GM18909 (cell line): ENCODE data around the gene TIMM21.

Experiments used
- ATAC-seq: cut with Tn5 transposase; IDR thresholded peaks from one replicate; pipeline ENCODE4 v1.9.1; 2021; ENCODE audit warnings: mild to moderate bottlenecking; ENCODE audit not compliant: unreplicated experiment, poor library complexity

TIMM21 gene

DNA sequence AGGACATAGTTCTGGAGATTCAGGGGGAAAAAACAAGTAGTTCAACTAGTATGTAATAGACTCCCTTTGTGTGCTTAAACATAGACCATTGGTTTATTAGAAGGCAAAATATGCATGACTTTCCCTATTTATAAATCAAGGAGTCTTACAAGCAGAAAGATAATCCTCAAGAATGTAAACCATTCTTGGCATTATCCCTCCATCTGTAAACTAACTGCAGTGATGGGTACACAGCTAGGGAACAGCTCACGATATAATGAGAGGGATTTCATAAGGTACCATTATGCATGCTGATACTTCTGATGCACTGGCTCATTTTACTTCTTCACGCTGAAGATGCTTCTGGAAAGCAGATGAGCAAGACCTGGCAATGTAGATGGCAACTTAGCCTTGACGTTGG, 1.6 kb upstream of the TIMM21 start:
- no peak for ATAC-seq

DNA sequence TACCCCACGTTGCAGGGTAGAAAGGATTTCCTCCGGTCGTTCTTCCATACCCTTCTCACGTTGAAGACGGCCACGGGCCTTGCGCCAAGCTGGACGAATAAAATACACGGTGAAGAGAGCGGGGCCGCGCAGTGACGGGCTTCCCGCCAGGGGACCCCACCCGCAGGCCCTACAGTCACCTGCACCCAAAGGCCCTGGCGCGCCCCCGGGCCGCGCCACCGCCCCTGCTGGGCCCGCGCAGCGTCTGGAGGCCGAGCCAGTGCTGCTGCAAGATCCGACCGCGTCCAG, 888 bp upstream of the TIMM21 start:
- ATAC-seq, result no peak

DNA sequence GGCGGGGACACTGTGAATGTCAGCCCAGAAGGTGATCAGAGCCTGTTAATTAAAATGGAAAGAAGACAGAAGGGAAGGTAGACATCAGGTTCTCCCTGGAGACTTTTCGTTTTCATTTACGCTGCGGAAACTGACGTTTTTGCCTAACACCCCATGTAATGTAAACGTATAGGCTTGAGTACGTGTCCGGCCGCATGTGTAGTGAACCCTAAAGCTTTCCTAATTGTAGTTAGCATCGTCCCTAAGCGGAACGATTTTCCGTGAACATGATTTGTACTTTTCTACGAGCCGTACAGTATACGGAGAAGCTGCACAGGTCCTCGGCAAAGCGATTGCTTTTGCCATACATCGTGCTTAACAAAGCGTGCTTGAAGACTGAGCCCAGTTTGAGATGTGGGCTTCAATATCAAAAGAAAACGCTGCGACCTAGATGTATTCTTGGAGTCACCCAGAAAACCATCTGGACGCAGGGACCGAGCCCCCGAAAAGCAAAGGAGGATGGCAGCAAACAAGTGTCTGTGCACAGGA, 284 bp downstream of the TIMM21 start:
- peak; percentile 25 for ATAC-seq

DNA sequence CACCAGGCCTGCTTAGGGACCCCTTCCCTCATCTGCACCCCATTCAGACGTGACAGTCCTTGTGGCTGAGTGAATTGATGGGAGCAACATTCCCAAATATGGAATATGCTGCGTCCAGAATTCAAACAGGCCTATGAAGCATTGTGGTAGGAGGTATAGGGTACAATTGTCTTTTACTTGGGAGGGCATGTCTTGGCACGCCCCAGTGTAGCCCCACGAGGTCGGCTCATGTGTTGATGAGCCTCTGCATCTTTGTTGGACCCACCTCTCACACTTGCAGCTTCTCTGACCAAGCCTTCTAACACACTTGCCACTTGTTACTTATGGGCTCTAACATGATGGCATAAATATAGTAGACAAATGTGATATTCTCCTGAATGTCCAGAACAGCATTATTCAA, 1.6 kb downstream of the TIMM21 start:
- no peak for ATAC-seq

DNA sequence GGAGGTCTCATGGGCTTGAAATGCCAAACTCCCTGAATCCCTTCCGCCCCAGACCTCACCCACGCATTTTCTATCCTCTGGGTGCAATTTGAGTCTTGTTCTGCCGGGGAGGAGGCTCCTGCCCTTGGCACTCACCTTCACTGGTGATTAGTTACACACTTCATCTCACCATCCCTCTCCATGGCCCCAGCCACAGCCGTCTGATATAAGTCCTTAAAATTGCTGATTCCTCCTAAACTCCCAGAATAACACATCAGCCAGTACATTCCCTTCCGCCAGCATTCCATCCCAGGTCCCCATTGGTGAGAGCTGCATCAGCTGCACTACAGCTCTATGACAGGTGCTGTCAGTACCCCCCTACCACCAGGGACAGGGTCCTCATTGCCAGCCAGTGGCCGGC, 3.9 kb downstream of the TIMM21 start:
- ATAC-seq, result no peak

DNA sequence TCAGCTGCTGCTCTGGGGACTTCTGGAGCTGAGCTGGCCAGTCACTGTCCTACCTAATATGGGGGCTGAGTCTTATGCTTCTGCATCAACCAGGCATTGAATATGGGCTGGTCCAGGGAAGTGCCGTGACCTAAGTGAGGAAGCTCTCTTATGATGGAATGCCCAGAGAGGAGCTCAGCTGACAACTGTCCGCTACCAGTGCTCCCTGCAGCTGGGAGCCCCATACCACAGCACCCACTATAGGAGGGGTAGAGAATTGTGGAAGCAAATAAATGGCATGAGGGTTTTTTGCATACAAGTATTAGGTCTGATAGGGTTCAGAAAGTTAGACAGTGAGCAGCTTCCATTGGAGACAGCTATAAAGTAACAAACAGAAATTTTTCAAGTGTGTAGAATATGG, 4.5 kb downstream of the TIMM21 start:
- no peak for ATAC-seq

DNA sequence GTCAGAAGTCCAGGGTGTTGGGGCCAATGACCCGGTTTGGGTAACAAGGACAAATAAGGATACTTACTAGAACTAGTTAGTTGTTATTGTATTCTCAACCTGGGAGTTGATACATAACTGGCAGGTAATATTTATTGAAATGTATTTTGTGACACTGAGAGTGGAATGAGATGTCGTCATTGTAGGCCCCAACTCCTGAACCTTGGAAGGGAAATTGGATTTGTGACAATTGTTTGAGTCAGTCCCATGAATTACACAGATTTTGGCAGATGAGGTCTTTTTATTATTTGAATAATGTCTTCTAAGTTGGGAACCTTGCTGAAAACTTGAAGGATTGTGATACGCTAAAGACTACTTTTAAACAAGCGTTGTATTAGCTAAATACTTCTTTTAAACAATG, 5.1 kb downstream of the TIMM21 start:
- no peak for ATAC-seq

DNA sequence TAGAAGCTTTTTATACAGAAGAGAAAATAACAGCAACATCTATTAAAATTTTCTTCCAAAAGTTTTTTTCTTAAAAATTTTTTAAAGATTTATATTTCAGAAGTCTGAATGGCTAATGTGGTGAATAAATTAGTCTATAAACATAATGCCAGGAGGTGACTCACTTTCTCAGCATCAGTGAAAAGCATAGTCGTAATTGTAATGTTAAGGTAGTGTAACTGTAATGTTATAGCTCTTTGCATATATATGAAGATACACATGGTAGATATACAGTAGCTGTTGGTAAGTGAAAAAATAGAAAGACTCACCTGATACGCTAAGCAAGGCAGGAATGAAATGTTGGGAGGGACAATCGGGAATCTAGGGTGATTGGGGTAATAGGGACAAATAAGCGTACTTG, 5.5 kb downstream of the TIMM21 start:
- no peak for ATAC-seq

DNA sequence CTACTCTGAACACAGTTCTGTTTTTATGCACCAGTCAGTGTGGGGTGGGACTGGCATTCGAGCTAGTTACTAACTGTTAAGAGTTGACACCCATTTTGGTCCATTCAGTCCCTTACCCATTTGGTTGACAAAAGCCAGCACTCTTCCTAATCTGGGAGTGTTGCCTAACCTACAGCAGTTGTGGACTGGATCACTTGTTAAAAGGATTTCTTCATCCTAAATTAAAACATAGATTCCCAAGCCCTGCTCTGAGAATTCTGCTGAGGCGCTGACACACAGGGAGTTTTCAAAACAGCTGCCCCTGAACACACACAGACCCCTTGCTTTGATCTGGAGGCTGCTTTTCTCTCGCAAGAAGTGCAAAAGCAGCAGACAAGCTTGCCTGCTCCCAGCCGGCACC, 6.4 kb downstream of the TIMM21 start:
- no peak for ATAC-seq

DNA sequence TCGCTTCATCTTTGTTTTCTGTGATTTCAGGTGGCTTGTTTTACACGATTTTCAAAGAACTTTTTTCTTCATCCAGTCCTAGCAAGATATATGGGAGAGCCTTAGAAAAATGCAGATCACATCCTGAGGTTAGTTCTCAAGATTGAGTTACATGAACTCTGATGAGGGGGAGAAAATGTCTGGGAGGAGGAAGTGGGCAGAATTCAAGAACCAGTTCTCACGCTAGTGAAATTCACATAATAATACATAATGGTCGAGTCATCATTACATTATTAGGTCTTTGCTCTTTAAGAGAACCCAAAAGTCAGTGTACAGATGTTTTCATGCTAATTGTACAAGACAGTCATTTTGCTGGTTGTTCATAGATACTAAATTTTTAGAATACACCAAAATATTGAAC, 7.0 kb downstream of the TIMM21 start:
- ATAC-seq, result no peak

DNA sequence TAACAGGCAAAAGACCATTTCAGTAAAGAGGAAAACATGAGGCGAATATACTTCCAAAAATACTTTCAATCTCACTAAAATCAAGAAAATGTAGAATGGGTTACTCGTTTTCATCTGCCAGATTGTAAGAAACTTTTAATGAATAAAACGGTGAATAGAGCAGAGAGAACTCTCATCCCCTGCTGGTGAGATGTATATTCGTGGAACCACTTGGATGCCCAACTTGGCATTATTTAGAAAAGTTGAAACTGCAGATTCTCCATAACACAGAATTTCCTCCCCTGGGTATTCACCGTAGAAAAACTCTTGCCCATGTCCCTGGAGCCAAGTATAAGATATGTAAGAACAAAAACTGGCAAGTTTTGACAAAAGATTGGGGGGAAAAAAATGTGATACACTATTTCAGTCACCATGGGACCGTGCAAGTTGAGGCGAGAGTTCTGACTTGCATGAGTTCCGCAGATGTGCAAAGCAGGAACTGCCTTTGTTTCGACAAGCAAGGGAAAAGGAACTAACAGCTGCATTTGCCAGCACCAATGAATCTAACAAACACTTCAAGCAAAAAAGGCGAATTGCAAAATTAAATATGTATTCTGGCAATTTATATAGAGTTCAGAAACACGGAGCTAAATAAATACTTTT, 14.8 kb downstream of the TIMM21 start:
- ATAC-seq, result no peak

DNA sequence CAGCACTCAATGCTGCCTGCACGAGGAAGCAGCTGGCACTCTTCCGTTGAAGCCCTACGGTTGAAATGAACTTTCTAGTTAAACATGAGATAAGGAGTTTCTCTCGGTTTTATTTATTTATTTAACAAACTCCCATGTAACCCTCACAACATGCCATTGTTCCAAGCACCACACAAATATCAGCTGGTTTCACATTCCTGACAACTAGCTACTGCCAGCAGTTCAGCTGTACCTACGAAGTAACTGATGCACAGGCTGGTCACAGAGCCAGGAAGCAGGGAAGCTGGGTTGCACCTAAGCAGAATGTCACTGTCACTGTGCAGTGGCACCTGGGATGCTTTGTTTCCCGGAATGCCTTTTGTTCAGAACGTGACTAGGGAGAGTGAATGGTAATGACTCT, 18.1 kb downstream of the TIMM21 start:
- no peak for ATAC-seq

DNA sequence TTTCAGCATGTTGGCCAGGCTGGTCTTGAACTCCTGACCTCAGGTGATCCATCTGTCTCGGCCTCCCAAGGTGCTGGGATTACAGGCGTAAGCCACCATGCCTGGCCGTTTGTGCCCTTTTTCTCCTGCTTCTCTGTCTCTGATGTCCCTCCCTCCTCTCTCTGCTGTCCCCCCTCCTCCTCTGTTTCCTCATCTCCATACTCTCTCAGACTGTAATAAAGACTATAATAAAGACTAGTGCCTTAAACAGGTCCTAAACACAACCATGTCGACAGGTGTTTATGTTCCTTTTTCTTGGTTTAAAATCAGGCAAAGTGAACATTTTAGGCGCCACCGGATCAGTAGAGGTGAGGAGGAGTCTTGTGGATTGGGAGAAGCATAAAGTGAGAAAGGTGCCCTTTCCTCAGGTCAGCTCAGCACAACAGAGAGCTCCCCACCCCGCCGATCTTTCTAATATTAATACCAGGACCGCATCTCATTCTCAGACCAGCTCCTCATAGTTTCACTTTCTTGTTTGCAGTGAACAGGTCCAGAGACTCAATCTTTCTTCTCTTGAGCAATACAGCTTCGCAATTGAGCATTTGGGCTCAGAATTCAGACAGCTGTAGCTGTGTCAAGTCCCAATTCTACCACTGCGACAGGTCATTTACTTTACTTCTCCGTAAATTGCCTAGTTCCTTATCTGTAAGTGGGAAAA, 23.7 kb downstream of the TIMM21 start:
- ATAC-seq, result peak; percentile 96

DNA sequence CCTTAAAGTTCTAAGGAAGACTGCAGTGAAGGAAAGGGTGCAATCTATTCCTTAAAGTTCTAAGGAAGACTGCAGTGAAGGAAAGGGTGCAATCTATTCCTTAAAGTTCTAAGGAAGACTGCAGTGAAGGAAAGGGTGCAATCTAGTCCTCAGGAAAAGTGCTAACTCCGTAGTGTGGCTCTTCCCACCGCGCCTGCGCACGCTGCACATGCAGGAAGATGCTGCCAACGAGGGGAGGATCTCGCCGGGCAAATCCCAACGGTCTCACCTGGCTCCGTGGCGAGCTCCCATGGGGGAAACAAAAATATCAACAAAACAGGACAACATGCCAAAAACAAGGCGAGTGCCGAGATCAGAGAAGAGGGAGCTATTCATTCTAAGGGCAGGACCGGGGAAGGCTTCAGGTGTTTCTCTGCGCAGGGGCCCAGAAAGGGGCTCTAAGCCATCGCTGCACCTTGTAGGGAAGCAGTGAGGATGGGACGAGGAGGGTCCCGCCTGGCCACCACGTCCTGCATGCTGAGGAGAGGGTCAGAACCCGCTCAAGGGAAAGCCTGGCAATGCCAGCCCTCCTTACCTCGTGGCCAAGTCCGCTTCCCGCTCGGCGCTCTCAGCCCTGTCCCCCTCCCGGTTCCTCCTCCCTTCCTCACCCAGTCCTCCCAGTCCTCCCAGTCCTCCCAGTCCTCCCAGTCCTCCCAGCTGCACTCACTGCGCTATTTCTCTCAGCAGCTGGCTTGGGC, 24.5 kb downstream of the TIMM21 start:
- ATAC-seq, result no peak

DNA sequence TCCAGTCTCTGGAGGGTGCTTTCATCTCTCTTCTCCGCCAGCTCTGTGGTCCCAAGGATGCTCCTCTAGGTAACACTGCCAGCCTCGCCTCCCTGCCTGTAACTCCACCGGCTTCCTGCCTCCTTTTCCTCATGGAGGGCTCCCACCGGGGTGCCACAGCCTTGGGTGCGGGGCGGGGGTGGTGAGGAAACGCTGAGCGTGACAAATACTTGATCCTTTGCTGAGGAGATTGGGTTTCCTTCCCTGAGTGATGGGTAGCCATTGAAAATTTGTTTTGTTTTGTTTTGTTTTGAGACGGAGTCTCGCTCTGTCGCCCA, 25.1 kb downstream of the TIMM21 start:
- no peak for ATAC-seq

DNA sequence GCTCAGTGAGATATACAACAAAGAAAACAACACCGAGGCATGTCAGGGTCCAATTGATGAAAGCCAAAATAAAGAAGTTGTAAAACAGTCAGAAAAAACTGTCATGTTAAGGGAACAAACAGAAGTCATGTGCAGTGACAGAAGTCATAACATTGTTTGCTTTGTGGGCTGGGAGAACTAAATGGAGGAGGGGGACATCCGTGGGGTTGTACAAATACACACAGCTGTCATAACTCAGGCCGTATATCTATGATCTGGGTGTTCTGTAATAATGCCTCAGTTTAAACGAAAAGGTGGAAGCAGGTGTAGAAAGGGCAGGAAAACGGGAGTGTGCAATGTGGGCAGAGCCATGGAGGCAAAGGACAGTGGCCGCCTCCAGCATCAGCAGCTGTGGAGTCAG, 27.3 kb downstream of the TIMM21 start:
- no peak for ATAC-seq

DNA sequence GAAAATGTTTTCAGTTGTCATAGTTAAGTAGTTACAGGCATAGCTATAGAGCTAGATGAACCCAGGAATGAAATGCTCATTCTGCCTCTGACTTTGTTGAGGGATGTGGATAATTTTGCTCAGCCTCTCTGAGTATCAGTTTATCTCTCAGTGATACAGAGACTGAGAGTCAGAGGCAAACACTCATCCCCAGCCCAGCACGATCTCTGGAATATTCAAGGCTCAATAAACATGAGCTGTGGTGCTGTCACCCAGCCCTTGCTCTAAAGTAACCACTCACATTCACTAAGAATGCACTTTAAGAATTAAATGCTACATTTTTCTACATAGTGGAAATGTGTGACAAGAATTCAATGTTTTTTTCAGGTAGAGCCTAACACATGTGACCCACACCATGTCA, 30.6 kb downstream of the TIMM21 start:
- no peak for ATAC-seq

DNA sequence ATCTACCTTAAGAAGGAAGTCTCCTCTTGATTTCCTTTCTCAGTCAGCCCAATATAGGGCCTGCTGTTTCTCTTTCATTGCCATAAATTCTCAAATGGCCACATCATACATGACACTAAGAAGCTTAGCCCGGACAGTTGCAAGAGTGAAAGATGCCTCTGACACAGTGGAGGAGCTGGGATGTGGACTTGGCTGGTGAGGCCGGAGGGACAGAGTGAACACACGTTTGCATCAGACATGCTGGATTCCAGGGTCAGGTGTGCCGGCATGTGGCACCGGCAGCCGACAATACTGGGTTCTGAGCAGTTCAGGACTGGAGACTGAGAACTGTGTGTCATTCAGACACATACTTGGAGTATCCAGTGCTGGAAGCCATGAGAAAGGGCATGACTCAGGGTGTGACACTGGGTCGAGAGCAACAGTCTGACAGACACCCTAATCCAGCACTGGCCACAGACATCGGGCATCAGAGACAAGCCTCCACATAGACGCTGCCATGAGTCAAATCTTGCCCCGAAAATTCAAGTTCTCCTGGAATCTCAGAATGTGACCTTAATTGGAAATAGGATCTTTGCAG, 31.4 kb downstream of the TIMM21 start:
- no peak for ATAC-seq

DNA sequence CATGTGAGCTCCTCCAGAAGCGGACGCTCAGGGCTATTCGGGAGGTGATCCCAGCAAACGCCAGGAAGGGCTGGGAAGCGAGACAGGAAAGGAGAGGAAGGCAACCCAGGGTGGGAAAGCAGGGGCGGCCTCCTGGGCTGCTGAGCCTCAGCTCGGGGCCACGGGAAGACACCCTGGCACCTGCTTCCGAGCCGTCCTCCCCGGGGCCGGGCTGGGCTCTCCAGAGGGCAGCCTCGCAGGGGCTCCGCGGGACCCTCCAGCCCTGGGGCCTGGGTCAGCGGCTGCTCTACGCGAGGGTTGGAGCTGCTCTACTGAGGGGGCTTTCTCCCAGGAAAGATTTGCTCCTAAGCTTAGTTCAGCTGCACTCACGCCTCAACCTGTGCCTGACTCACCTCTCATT, 34.0 kb downstream of the TIMM21 start:
- ATAC-seq, result no peak

DNA sequence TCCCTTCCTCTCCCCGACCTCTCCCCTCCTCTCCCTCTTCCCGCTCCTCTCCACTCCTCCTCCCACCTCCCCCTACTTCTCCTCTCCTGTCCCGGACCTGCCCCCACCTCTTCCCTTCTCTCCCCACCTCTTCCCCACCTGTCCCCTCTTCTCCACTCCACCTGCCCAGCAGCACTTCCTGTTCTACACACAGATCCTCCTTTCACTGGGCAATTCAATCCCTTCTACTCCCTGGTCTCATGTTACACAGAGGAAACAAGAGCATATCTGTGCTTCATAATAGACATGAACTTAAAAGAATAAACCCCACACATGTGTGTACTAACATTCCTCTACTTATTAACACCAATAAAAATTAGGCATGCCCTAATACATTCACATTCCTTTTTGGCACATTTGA, 34.8 kb downstream of the TIMM21 start:
- ATAC-seq, result no peak

DNA sequence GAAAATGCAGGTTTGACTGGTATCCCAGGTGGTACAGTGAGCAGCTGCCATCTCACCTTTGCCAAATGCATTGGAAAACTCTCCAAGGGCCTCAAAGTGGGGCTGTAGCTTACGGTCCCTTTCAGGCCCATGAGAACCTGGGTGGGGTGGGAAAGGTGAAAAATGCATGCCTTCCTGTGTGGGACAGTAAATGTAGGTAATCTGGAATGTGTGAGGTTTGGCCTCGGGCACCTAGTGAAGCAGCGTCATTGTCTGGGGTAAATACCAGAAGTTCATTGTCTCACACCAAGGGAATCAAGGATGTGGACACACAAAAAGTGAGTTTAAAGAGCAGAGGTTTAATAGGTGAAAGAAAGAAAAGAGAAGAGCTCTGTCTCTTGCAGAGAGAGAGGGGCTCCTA, 36.6 kb downstream of the TIMM21 start:
- ATAC-seq, result no peak

DNA sequence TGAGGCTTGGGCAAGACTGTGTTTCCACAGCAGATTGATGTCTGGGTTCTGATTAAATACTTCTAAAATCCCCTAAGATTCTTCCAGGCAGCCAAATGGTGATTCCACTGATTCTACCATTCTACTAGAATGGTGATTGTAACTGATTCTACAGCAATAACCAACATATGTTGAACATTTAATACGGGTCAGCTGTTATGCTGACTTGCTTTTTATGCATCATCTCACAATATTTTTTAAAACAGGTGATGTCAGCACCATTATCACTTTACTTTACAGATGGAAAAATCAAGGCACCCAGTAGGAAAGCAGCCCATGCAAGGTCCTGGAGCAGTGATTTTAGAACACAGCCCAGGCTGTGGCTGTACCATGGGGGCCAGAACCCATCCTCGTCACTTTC, 37.5 kb downstream of the TIMM21 start:
- no peak for ATAC-seq
